G401.6 (cell line): Measurements from ENCODE around the gene IL3.

Experiments
- FAIRE-seq: peaks from 2 replicates; lab custom pipeline; 2012; peaks lifted over from hg19 to GRCh38; lab: Jason Lieb, UNC

Gene IL3, protein sequence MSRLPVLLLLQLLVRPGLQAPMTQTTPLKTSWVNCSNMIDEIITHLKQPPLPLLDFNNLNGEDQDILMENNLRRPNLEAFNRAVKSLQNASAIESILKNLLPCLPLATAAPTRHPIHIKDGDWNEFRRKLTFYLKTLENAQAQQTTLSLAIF

DNA sequence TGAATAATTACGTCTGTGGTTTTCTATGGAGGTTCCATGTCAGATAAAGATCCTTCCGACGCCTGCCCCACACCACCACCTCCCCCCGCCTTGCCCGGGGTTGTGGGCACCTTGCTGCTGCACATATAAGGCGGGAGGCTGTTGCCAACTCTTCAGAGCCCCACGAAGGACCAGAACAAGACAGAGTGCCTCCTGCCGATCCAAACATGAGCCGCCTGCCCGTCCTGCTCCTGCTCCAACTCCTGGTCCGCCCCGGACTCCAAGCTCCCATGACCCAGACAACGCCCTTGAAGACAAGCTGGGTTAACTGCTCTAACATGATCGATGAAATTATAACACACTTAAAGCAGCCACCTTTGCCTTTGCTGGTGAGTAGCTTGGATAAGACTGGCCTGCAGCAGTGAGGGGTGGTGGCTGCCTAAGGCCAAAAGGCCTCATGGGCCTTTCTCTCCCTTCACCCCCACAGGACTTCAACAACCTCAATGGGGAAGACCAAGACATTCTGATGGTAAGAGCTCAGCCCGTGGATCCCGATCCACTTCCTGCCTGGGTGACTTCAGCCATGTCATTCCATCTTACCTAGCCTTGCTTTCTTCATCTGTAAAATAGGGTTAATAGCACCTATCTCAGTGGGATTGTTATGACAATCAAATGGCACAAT is at the start of gene IL3:
Gene IL3 (plus strand): TSS at position 155 of the 661 bp plus-strand sequence. CDS start 52 bp downstream, at position 207.
- FAIRE-seq = no peak

DNA sequence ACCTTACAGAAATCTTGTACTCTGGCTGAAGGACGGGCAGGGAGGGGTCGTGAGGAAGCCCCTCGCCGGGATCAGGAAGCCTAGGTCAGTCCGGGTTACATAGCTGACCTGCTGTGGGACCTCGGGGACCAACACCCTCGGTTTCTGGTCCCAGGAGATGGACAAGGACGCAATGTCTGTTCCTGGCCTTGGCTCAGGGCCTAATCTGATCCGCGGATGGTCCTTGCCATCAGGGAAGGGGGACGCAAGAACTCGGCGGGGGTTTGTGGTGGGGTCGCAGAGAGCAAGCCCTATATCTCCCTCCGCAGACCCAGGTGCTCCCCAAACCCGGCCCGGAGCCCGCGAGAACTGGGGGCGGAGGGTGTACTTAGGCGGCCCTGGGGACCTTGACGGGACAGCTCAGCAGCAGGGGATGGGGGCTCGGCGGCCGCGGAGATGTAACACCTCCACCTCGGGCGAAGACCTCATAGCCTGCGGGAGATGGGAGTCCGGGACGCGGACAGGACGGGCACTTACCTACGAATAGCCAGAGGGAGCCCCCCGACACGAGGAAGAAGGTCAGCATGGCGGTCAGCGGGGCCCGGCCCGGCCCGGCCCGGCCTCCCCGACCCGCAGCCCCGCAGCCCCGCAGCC is 49.4 kb upstream of the IL3 start:
- FAIRE-seq = no peak

- FAIRE-seq = no peak
Measured at GRCh38 chr5:132011622-132012343, 48.7 kb upstream of the IL3 start, which contains the start of gene ACSL6. Gene ACSL6, minus strand, starts transcription at chr5:132011658. Its CDS starts 105 bp downstream, at chr5:132011553.

- FAIRE-seq = no peak
Measured at GRCh38 chr5:132012371-132013005, 48.0 kb upstream of the IL3 start.

GRCh38 chr5:132013006-132013689 is 47.3 kb upstream of the IL3 start:
- FAIRE-seq = no peak

GRCh38 chr5:132013711-132014110 is 46.7 kb upstream of the IL3 start:
- FAIRE-seq = no peak

- no peak for FAIRE-seq
Measured at GRCh38 chr5:132016721-132017250, 43.7 kb upstream of the IL3 start.

- FAIRE-seq = no peak
Measured at GRCh38 chr5:132017316-132017715, 43.1 kb upstream of the IL3 start.

GRCh38 chr5:132017738-132018625 is 42.5 kb upstream of the IL3 start:
- no peak for FAIRE-seq

DNA sequence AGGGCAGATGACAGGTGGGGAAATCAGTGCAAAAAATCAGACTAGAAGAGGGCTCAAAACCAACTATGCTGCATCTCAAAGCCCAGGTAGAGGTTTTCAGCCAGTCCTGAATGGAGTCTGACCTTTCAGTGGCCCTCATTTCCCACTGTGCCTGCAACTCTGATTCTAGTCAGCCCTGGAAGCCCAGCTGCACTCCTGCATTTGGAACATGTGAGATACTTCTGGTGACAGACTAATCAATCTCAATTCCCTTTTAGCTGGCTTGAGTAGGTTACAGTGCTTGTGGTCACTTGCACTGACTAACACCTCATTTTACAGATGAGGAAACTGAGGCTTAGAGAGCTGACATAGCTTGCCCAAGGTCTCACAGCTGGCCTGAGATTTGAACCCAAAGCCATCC is 41.1 kb upstream of the IL3 start:
- FAIRE-seq = no peak

- FAIRE-seq = no peak
Measured at GRCh38 chr5:132019857-132020555, 40.4 kb upstream of the IL3 start.

DNA sequence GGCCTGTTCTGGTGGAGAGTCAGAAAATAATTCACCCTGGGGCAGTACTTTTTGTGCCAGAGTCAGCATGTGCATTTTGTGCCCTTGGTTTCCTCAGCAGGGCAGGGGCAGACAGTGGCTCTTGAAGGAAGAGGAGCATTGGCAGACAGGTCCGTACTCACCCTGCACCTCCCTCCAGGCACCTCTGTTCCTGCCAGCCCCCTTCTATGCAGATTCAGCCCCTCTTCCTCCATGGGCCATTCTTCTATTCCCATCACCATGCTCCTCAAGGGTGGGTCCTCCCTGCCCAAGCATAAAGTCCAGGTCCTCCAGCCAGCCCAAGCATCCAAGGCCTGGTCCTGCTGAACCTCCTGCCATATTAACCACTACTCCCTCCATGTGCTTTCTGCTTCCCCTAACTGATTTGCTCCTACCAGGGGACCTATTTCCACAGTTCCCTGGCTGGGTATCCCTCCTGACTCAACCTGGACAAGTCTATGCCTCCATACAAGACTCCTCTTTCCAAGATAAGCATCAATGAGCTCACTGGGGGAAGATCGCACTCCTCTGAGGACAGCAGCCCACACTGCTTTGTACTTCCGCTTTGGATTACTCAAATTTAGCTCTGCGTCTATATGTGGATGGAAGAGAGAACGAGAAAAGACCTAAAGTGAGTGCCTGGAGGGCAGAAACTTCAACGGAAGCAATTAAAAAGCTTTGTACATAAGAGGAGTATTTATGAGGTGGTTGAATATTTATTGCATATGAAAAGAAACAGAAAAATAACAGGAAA is 39.7 kb upstream of the IL3 start:
- no peak for FAIRE-seq

GRCh38 chr5:132021654-132022053 is 38.8 kb upstream of the IL3 start:
- peak; percentile 37 for FAIRE-seq

DNA sequence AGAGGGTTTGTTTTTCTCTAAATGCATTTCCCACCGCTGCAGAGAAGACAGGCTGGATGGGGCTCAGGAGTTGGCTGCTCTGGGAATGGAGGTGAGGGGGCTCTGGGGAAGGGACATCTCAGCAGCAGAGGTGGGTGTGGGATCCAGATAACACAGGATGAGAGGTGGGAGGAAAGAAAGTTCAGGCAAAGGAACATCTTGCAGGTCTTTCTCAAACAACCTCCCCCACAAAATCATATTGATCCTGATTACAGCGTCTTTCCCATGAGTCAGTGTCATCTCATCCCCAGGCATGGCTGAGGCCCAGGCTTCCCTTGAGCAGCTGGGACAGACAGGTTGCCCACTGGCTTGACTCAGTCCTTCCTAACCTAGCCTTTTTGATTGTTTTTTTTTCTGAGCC is 37.7 kb upstream of the IL3 start:
- no peak for FAIRE-seq

DNA sequence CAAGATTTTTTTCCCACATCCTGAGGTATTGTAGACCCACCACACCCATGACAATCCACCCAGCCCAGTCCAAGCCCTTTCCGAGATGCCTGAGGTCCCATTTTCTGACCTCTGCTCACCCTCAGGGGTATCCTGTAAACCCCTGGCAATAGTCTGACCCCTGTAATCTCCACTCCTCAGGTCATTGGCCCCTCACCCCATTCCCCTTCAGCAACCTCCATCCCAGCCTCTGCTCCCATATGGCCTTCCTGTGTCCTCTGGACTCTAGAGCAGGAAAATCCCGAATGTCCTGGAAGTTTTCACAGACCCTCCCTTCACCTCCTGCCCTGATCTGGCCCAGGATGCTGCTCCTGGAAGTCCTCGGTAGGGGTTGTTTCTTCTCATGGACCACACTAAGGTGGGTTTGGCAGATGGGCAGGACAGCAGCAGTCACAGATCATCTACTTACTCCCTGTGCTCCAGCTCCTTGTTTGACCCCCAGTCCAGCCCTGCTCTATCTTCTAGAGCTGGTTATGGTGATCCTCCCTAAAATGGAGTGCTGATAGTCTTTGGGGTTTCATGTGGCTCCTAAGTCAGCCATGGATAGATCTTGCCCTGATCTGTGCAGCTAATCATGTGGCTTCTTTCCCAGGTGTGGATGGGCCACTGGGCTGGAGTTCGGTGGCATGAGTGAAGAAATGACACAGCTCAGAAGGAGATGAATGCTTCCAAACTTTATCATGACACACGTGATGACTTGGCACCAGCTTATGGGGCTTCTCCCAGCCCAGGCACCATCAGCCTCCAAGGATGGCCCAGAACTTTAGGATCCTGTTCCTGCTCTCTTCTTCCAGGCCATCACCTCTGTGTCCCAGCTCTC is 37.0 kb upstream of the IL3 start:
- FAIRE-seq = no peak

DNA sequence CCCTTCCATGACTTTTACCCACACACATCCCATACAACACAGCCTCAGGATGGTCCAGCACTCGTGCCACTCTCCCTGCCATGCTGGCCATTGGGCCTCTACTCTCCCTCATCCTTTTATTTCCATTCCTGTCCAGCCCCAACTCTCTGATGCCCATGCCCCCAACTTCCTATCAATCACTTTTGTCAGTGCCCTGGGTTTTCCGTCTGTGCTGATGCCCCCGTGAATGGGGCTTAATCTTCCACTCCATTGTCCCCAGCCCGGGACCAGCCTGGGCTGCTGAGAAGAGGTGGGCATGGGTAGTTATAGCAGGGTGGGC is 36.4 kb upstream of the IL3 start:
- no peak for FAIRE-seq

DNA sequence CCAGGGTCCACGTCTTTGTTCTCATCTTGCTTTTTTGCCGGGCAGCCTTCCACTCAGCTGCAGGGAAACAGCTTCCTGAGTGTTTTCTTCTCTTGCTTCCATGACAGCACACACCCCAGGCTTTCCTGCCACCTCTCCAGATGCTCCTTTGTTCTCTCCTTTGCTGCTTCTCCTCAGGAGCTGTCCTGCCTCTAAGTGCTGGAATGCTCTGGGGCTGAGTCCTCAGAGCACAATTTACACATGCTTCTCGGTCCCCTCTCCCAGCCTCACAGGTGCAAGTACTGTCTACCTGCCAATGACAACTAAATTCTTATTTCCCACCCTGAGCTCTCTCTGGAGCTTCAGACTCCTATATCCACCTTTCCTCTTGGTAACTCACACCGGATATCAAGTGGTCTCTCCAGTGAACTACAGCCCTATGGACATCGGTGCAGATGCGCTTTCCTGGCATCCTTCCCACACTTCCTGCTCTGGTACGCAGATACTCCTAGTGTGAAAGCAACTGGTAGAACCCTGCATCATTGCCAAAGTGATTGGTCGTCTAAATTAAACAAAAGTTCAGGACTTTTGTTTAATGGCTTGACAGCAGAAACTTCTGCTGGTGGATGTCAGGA is 35.6 kb upstream of the IL3 start:
- no peak for FAIRE-seq

GRCh38 chr5:132025403-132025971 is 35.0 kb upstream of the IL3 start:
- FAIRE-seq = no peak
